ENCODE measurements around the gene TRIM47.

TRIM47 gene

DNA sequence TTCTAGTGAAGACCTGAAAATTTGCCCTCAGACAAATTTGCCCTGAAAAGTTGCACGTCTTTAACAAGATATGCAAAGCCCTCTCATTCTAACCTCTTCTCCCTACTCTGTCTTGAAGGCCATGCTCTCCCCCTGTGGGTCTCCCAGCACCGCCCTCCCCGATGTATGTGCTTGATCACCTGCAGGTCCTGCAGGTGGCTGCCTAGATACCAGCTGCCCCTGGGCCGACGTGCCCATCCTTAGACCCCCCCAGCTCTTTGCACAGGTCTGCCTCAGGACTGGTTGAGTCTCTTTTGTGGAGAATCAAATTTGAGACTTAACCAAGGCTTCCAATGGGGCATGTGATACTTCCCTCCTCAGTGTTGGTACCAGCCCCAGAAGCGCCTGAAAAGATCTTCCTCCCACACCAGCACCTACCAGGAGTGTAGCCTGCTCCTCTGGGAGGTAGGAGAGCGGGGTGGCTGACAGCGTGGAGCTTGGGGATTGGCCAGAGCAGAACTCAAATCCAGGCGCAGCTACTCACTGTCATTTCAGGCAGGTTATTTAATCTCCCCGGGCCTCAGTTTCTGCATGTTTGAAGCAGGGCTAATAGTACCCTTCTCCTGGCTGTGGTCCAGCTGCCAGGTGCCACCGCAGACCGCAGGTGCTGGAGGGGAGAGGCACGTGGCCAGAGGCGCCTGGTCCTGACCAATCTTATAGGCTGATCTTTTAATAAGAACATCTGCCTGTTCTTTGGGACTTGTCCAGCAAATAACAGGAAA is 30.9 kb upstream of the TRIM47 start:
- no peak for DNase-seq (ENCODE audit: low read depth)

DNA sequence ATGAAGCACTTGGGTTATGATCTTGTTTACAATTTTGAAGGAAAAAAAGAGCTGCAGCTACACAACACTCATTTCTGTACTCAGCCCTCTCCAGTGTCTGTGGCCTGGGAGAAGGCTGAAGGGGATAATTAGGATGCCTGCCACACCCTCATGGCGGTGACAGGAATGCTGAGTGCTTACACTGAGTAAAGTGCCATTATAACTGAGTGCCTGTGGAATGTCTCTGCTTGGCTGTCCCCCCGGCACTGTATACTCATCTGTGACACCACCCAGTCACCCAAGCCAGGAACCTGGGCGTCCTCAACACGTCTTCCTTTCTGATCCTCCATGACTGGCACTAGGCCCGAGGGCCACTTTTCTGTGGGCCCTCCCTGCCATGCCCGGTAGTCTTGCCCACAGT is 29.8 kb upstream of the TRIM47 start:
- DNase-seq (ENCODE audit: low read depth), result no peak

DNA sequence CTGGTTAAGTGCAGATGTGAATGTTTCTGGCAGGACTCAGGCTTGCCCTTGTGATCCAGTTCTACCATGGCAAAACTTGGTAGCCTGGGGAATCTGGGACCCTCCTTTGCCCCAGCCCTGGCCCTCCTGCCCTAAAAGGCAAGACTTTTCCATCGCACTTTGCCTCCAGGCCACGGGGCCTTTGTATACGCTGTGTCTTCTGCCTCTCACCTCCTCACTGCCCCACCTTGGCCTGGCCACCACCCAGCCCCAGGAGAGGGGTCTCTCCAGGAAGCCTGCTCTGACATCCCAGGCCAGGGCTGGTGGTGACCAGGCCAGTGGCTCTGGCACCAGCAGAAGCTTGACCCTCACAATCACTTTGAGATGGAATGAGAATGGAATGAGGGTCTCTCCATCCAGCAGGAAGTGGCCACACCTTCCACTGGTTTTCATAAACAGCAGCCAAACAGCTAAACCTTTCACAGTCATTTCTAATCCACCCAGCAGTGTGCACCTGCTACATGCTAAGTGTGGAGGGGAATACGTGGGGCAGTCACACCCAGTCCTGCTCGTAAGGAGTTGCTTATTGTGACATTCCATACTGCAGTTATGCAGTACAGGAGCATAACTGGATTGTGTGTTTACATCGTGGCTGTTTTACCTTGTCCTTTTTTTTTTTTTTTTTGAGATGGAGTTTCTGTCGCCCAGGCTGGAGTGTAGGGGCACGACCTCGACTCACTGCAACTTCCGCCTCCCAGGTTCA is 27.9 kb upstream of the TRIM47 start:
- no peak for DNase-seq (ENCODE audit: low read depth)

DNA sequence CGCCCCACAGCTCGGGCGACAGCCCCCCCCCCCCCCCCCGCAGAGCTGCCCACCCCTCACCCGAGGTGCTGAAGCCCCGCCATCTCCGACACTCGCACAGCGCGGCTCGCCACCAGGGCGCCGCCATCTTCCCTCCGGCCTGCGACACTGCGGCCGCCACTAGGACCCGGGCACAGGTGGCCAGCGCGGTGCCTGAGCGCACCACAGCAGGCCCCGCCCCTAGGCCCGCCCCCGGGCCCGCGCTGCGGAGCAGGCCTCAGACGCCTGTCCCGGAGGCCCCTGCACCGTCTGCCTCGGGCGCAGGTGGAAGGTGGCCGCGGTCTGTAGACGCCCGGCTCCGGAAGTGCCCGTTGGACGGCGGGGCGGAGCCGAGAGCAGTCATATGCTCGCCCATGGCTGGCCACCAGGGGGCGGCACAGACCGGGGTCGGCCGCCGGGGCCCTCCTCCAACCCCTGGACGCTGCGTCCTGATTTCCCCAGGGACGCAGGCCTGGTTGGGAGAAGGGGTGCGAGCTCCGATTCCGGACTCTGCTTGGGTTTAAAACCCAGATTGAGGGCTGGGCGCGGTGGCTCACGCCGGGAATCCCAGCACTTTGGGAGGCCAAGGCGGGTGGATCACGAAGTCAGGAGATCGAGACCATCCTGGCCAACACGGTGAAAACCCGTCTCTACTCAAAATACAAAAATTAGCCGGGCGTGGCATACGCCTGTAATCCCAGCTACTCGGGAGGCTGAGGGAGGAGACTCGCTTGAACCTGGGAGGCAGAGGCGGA is 26.6 kb upstream of the TRIM47 start, which contains the start of gene MRPL38:
MRPL38 (minus strand) TSS at position 136 of the 773 bp plus-strand sequence; CDS start at position 127, 9 bp downstream.
- peak; percentile 64 for DNase-seq (ENCODE audit: low read depth)

DNA sequence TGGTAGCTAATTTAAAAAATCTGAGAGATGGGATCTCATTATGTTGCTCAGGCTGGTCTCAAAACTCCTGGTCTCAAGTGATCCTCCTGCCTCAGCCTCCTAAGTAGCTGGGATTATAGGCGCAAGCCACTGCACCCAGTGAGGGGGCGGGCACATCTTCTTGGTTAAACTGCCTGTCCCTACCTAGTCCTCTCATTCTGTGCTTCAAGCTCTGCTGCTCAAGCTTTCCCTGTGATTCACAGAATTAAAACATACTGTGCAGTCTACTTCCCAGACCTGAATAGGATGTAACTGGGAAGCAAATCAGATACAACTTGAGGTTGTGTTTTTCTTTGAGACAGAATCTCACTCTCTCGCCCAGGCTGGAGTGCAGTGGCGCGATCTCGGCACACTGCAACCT is 24.0 kb upstream of the TRIM47 start:
- DNase-seq (ENCODE audit: low read depth), result no peak

DNA sequence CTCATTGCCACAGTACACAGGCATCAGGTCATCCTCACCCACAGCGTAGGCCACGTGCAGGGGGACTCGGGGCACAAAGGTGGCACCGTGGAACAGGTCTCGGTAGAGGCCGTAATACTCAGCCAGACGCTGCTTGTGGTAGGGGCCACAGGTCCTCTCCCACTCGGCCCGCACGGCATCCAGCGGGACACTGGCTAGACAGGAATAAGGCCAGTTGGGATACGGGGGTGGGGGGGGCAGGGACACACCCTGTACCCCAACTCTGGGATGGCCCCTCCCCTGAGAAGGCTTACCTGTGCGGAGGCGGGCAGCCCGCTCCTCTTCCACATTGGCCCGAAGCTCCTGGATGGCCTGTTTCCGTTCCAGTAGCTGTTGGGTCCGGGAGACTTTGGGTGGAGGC is 23.3 kb upstream of the TRIM47 start:
- no peak for DNase-seq (ENCODE audit: low read depth)

DNA sequence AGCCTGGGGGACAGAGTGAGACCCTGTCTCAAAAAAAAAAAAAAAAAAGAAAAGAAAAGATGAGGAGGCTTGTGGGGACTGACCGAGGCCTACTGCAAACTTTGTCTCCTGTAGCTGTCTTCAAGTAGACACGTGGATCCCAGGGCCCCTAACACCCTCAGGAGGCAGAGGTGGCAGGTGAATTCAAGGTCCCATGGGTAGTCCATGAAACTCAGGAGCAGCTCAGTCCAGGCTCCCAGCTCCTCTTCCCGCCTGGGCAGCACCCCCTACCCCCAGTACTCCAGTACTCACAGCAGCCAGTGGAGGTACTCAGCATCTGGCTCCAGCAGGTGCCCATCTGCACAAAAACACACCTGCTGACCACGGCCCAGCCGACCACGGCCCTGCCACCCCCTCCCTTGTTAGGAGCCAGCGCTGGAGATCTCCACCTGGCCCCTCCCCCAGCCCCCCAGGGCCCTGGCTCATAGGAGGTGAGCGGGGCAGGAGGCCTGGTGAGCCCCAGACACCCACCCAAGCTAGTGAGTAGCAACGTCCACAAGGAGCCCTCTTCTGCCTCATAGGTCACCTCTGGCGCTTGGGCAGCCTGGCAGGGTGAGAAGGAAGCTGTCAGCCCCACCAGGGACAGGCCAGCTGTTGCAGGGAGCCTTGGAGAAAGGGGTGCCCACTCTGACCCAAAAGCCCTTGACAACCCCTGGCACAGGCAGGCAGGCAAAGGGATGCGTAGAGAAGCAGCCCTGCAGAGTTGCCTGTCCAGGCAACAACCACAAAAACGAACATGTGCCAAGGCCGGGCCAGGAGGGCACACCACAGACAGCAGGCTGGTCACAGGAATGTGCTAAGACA is 22.5 kb upstream of the TRIM47 start:
- DNase-seq (ENCODE audit: low read depth), result no peak

DNA sequence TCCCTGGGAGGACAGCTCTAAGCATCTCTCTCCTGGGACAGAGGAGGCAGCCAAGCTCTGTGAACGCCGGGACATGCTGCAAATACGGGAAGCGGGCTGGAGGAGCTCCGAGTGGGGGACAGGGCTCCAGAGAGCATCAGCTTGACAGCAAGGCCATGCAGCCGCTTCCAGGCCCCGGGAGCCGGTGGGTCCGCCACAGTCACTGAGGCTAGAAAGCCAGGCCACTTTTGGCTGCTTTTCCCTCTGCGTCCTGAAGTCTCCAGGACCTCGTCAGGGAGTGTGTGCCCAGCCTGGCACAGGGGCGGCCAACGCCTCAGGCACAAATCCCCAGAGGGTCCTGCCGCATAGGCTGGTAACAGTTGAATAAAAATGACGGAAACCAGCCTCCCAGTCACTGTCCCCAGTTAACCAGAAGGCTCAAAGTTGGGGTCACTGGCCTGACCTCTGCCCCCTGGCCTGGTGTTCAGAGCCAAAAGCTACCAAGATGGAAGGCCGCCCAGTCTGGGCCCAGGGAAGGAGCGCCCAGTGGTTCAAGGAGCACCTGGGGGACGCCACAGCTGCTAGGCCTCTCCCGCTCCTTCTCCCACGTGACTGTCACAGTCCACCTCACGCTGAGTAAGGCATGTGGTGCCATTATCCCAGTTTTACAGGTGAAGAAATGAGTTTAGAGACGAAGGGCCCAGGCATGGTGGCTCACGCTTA is 21.5 kb upstream of the TRIM47 start:
- no peak for DNase-seq (ENCODE audit: low read depth)

DNA sequence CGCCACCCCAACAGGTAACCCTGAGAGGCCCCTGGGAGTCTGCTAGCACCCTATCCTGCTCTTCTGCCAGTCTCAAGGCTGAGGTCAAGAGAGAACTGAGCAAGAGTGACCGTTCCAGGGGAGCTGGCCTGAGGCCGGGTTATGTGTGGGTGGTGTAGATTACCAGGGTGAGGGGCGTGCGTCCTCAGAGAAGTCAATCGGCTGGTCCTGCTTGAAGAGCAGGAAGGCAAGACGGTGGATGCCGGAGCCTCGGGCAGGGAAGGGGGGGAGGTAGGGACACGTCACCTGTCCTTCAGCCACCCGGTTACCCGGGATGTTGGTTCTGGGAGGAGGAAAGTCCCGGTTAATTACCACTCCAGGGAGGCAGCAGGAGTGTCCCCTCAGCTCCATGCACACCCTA is 21.0 kb upstream of the TRIM47 start:
- DNase-seq (ENCODE audit: low read depth), result no peak

DNA sequence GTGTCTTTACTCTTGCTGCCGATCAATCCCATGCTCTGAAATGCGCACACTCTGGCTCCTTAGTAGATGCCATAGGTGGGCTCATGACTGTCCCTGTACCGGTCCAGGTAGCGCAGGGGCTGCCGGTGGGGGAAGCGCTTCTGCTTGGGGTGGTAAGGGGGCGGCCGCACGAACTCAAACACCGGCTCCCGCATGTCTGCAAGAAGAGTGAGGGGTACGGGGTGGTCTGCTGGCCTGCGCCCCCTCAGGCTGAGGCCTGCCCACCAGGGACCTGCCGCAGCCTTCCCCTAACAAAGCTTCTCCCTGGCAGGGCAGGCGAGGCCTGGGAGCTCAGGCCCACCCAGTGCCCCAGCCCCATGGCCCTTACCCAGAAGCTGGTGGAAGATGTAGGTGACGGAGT is 20.4 kb upstream of the TRIM47 start:
- no peak for DNase-seq (ENCODE audit: low read depth)

DNA sequence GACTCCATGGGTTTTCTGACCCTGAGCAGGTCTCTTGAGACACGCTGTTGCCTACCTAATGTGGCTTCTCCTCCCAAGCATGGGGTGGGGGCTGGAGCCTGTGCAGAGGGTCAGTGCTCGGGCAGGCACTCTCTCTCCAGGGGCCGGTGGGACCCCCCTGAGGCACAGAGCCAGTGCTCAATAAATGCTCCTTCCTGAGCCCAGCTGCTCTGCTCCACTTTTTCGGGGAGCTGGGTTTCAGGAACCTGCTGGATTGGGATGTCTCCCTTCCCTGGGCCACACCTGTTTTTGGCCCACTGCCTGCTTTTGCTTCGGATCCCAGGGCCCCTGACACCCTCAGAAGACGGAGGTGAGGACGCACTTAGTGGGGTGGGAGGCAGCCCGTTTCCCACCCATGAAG is 19.7 kb upstream of the TRIM47 start:
- no peak for DNase-seq (ENCODE audit: low read depth)

DNA sequence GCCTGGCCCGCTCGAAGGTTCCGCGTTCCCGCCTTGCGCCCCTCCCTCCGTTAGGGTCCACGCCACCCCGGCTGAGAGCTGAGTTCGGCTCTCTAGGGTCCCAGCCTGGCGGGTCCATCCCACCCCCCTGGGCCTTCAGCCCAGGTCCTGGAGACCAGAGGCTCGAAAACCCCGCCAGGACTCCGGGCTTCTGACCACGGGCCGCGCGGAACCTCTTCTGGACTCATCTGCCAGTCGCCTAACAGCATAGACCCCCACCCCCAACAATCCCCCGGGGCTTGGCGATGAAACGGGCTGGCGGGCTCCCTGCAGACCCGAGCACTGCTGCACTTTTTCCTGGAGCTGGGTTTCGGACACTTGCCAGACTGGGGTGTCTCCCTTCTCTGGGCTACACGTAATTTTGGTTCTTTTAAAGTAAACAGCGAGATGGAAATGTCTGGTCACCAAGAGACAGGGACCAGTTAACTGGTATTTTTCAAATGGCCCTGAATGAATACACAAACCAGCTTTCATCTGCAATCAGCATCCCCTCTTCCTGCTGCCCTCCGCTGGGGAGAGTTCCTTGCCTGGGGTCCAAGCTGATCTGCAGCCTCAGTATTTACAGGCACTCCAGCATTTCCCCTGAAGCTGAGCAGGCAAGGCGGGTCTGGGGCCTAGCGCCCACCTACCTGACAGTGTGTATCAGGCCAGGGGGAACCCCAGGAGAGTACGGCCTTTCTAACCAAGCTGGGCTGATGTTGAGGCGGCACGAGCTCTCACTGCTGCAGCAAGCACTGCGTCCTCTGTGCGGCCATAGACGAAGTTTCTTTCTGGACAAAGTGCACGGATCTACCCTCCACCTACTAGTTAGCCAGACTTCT is 19.0 kb upstream of the TRIM47 start:
- DNase-seq (ENCODE audit: low read depth), result no peak

DNA sequence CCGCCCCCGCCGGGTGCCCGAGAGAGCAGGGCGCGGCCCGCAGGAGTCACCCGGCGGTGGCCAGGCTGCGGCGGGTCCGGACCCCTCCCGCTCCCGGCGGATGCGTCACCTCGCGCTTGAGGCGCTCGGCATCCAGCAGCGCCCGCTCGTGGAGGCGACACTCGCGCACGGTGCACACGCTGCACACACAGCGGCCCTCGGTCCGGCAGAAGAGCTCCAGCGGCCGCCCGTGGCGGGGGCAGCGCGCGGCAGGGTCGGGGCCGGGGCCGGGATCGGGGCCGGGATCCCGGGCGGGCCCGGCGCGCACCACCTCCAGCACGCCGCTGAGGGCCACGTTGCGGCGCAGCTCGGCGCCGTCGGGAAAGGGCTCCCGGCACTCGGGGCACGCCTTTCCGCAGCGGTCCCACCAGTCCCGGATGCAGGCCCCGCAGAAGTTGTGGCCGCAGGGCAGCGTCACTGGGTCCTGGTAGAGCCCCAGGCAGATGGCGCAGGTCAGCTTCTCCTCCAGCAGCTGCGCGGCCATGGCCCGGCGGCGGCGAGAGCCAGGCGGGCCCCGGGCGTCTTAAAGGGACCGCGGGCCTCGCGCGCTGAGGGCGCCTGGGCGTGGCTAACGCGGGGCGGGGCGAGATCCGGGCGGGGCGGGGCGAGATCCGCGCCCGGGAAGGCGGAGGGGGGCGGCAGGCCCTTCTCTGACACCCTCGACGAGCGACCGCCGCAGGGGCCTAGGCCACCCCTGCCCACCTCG is 18.2 kb upstream of the TRIM47 start, which contains the start of gene TRIM65:
TRIM65 (minus strand) TSS at position 537 of the 745 bp plus-strand sequence; CDS start at position 523, 14 bp downstream.
- peak; percentile 23 for DNase-seq (ENCODE audit: low read depth)

DNA sequence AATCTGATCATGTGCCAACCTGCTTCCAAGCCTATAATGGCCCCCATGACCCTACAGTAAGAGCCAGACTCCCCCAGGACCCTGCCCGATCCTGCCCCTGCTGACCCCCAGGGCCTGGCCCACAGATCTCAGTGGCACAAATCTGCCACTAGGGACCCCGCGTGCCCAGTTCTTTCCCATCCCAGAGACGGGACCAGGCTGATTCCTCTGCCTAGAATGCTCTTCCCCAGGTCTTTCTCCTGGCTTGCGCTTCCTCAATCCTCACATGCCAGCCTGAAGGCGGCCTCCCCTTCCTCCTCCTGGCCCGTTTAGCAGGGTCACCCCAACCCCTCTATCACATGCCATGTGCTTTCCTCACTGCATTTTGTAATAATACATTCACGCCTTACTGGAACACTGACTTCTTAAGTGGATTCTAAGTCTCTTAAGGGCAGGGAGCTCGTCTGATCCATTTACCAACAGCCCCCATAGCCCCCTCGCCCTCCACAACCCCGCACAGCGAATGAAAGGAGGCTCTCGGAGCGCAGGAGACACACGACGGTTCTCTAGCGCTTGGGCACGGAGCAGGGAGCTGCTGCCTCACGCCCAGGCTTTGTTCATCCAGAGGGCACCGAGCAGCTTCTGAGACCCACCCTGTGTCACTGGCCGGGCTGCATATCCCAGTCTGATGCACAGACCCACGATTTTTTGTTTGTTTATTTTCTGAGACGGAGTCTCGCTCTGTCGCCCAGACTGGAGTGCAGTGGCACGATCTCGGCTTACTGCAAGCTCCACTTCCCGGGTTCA is 17.2 kb upstream of the TRIM47 start:
- no peak for DNase-seq (ENCODE audit: low read depth)

DNA sequence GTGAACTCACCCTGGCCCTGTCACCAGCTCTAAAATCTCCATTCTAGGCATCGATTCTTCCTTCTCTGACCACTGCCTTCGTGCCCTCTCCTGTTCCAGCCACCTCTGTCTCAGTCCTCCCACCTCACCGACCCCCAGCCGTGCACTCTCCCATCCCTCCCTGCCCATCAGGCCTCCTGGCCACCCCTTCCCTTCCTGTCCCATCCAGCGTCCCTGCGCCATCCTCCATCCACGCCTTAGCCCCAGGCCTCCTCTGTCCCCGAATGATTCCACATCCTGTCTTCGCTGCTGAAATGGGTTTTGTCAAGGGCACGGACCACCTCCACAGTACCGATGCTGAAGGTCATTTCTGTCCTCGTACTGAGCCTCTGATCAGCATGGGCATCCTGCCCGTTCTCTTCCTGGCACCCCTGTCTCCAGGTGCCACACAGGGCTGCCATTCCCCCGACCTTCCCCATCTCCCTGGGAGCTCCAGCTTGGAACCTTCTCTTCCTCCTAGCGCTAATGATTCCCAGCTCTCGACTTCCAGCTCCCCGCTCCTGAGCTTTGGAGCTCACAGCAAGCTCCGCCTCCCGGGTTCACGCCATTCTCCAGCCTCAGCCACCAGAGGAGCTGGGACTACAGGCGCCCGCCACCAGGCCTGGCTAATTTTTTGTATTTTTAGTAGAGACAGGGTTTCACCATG is 15.8 kb upstream of the TRIM47 start:
- no peak for DNase-seq (ENCODE audit: low read depth)

DNA sequence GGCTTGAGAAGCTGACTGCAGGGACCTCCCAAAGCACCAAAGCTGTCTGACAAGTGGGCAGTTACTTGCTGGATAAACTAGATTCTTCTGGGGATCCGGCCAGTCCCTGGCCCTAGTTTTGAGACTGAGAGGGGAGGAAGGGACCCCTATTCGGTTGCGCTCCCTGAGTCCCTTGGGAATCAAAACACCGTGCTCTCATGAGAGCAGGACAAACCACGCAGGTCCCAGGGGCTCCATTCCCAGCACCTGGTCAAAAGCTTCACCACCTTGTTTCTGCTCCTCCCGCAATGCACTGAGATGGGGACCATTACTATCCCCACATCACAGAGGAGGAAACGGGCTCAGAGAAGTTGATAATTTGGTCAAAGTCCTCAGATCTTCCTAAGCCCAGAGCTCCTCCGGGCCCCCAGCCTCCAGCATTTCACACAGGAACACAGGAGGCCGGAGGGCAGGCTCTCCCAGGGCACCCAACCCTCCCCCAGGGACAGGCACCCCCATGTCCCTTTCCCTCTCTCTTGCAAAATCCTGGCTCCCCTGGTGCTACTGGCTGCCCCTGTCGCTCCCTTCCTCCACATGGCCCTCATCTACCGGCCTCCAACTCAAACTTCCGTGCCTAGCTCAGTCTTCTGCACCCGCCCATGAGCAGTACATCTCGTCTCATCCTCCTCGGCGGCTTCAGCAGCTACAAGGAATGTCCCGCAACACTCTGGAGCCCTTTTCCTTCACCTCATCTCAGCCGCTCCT is 15.1 kb upstream of the TRIM47 start:
- DNase-seq (ENCODE audit: low read depth), result no peak

DNA sequence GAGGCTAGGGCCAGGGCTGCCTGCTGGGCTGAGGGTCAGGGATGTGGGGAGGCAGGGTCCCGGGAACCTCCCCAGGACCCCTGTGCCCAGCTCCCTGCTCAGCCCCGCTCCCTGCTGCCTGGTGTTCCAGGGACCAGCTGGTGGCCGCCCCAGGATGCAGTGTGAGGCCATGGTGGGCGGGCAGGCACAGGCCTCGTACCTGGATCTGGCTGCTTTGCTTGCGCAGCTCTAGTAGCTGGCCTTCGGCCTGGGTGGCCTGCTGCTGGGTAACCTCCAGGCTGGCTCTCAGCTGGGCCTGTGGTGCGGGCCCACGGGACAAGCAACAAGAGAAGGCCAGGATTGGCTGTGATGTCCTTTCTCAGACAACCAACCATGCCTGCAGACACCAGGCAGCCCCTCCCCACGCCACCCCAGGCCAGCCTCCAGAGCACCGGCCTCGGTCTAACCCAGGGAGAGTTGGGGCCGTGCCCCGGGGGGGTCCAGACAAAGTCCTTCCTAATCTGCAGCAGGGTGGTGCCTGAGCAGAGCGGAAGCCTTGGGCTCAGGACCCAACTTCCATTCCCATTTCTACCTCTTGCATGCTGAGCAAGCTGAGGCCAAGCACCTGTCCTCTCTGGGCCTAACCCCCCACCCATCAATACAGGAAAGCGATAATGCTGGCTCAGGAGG is 14.3 kb upstream of the TRIM47 start:
- no peak for DNase-seq (ENCODE audit: low read depth)

Data from HS-27A (cell line).